Ovary (tissue), 9 donors: ENCODE results near the gene PDE4C. TPM values are rescaled to one million over a fixed set of nuclear protein-coding genes. Genes with fewer than 3 reads are reported as not detected.

Experiments
- DNase-seq, 5 donors: peaks; one replicate each; pipeline ENCODE4 v3.0.0-alpha.2; 2019 to 2020
- H3K27ac ChIP-seq, 2 donors: fragments of 200-600 bp; one replicate each; pipeline versions ENCODE4 v1.5.1 to v1.8.0; 2019 to 2022
- H3K27me3 ChIP-seq: fragments of 200-600 bp; one replicate; pipeline ENCODE4 v1.8.0; 2022
- H3K36me3 ChIP-seq: fragments of 200-600 bp; sonication (generic); one replicate; pipeline ENCODE4 v1.5.1; 2019
- H3K4me1 ChIP-seq: one replicate; pipeline ENCODE4 v1.8.1; 2013; ENCODE audit warnings: mild to moderate bottlenecking, moderate library complexity; ENCODE audit not compliant: insufficient read depth
- H3K4me3 ChIP-seq: fragments of 200-600 bp; sonication (generic); one replicate; pipeline ENCODE4 v1.5.1; 2017
- H3K9me3 ChIP-seq, 2 donors: fragments of 200-600 bp in 1 of 2; sonication (generic) in 1 of 2; one replicate each; pipeline versions ENCODE4 v1.5.1 to v1.8.1; 2013 to 2019; ENCODE audit warnings: mild to moderate bottlenecking in 1 of 2, moderate library complexity in 1 of 2
- EP300 ChIP-seq: sonication (generic); formaldehyde crosslinking; IDR thresholded peaks from one replicate; pipeline ENCODE4 v1.6.1; 2017; ENCODE audit warnings: antibody characterized with exemption
- POLR2A ChIP-seq: fragments of 450-650 bp; IDR thresholded peaks from one replicate; pipeline ENCODE4 v1.6.1; 2017; ENCODE audit warnings: antibody characterized with exemption, mild to moderate bottlenecking, moderate library complexity
- WGBS, 3 donors: extraction: QIAGEN DNeasy Blood & Tissue Kit in 1 of 3; methylation state at CpG; one replicate each; pipeline versions ENCODE4 v1.1.5 to v1.1.7; 2013 to 2017; 5-methylcytosine and 5-hydroxymethylcytosine counted together
- intact Hi-C, 4 donors: fragments of 100-400 bp; cut with DNase I; formaldehyde crosslinking; loops; one replicate each; pipeline versions ENCODE4 v1.11.0 to v1.15.1; 2022 to 2023
- polyA plus RNA-seq, 2 donors: library from polyadenylated mRNA; stranded (reverse); fragments of 200-250 nt in 1 of 2; fragments of 350-450 nt in 1 of 2; fragmentation: Illumina TruSeq in 1 of 2; extraction: RNeasy Lipid Tissue Mini Kit (QIAGEN cat#74804) in 1 of 2; gene quantifications; one replicate each; pipeline ENCODE4 v1.2.3, GENCODE V29; 2013 to 2014
- total RNA-seq, 7 donors: library from RNA; depleted of rRNA in 2 of 7; stranded (reverse); fragments of >200 nt in 2 of 7; fragmentation: NEBNext Ultra II Directional in 3 of 7; extraction: Animal tissue kit (Norgen Biotek cat#: 25700) in 3 of 7; gene quantifications; one replicate each; pipeline versions ENCODE4 v1.1.0 to v1.2.4, GENCODE V29; 2016 to 2023
- TF ChIP-seq, protein P1 (sequence below), 3 donors: fragments of 450-650 bp in 2 of 3; fragments of 200-600 bp in 1 of 3; IDR thresholded peaks; one replicate each; pipeline versions ENCODE4 v1.5.1 to v1.8.0; 2016 to 2022; ENCODE audit warnings: antibody characterized with exemption in 3 of 3, mild to moderate bottlenecking in 1 of 3
- donor health status: DM: no; HTN: no; CAD: no; lungs with moderate emphysema.
- donor health status: DM: no; HTN: no; CAD: no.
- donor health status: Bipolar disorder and iron deficiency.
- donor health status: DM: yes; HTN: yes; CAD: no.
- donor health status: DM: no; HTN: no; CAD: no.
- donor health status: DM: yes; HTN: yes; CAD: no.

PDE4C gene
- total and polyA plus RNA-seq, 9 donors, result 0.50 to 1.7 (median 0.98) TPM; not detected in 1

DNA sequence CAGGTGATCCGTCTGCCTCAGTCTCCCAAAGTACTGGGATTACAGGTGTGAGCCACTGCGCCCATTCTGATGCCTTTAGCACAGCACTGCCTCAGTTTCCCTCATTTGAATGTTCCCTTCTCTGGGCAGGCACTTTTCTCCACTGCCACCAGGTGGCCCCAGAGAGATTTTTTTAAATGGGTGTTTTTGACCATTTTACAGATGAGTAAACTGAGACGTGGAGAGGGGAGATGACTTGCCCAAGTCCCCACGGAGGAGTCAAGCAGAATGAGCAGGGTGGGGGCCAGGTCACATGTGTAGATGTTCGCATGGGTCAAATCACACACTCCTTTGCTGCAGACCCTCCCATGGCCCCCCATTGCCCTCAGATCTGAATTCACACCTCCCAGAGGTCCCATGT, 3.2 kb upstream of the PDE4C start:
- Histone ChIP-seq H3K4me3 (no peak overlapping the region), H3K36me3 (no peaks in the 10 kb centered on the region), H3K4me1 (peaks cover 6% of the 10 kb centered on the region), H3K27ac (no peak overlapping the region), H3K27me3 (peaks cover 4% of the 10 kb centered on the region), H3K9me3 (peaks cover 0 to 9% of the 10 kb centered on the region in 2 donors)
- intact Hi-C loops, result loop anchor here in 1 of 4 donors (10.0 kb wide), 1 partner anchor 75 kb away; the partner anchor contains the start of gene PIK3R2
- TF ChIP-seq POLR2A (no peak), EP300 (no peak)
- TF ChIP-seq, protein P1, sequence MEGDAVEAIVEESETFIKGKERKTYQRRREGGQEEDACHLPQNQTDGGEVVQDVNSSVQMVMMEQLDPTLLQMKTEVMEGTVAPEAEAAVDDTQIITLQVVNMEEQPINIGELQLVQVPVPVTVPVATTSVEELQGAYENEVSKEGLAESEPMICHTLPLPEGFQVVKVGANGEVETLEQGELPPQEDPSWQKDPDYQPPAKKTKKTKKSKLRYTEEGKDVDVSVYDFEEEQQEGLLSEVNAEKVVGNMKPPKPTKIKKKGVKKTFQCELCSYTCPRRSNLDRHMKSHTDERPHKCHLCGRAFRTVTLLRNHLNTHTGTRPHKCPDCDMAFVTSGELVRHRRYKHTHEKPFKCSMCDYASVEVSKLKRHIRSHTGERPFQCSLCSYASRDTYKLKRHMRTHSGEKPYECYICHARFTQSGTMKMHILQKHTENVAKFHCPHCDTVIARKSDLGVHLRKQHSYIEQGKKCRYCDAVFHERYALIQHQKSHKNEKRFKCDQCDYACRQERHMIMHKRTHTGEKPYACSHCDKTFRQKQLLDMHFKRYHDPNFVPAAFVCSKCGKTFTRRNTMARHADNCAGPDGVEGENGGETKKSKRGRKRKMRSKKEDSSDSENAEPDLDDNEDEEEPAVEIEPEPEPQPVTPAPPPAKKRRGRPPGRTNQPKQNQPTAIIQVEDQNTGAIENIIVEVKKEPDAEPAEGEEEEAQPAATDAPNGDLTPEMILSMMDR (IDR thresholded peaks at IDR 0.05), result no peak
- no peak for DNase-seq
- 61 to 72% (median 71%) methylated on average over 5 of the region's 5 CpGs for WGBS, 3 donors

DNA sequence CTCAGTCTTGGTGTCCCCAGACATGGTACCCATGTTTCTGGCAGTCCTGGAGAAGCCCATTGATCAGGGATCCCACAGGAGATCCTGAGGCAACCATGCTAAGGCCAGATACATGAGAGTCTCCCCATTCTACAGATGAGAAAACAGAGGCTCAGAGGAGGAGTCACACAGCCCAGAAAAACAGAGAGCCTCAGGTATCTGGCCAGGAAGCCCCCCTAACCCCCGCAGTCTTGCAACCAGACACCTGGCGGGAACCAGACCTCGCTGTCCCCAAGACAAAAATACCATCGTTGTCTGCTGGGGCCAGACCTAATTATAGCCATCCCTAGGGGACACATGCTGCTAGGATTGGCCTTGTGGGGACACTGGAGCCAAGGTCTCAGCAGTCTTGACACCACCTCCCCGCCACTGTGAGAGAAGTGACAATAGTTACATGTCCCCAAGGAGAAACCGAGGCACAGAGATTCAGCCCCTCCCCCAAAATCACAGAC, 1.6 kb upstream of the PDE4C start:
- H3K9me3 ChIP-seq, result peaks cover 0 to under 1% of the 10 kb centered on the region in 2 donors
- intact Hi-C loops, result loop anchor here in 1 of 4 donors (10.0 kb wide), 1 partner anchor 73 kb away; the partner anchor contains the start of gene PIK3R2
- H3K27me3 ChIP-seq, result peaks cover 4% of the 10 kb centered on the region
- TF ChIP-seq POLR2A (no peak), EP300 (no peak)
- TF ChIP-seq, protein P1 (IDR thresholded peaks at IDR 0.05), result no peak
- 69 to 75% (median 71%) methylated on average over 6 of the region's 6 CpGs for WGBS, 3 donors
- no peak overlapping the region for H3K4me3 ChIP-seq
- DNase-seq, result no peak
- peaks cover 8% of the 10 kb centered on the region for H3K4me1 ChIP-seq
- no peak overlapping the region for H3K27ac ChIP-seq
- no peaks in the 10 kb centered on the region for H3K36me3 ChIP-seq

DNA sequence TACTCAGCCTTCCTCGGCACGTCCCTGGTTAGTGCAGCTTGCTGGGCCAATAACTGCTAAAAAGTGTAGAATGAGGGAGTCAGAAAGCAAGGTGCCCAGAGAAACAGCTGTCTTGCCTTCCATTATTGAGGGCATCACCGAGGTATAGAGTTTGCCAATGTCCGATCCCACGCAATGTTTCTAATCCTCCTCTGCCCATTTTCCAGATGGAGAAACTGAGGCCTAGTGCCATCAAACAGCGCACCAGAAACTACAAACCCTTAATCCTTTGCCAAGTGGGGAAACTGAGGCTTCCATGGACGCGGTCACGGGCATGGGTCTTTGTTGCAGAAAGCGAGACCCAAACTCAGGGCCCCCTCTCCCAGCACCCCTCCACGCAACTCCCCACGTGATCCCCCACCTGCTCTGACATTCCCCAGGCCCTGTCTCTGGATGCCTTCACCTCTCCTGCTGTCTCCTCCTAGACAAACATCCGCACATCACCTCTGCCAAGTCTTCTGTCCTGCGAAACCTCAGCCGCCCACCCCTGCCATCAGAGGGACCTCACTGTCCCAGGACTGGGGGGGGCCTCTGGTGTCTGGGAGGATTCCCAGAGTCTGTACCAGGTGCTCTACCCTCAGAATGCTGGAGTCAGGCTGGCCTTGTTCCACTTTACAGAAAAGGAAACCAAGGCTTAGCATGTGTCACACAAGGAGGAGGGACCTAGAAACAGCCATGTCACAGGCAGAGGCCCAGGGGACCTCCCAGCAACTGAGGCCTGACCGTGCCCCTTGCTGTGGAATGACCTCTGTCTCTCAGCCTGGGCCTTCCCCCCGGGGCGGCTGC, 930 bp upstream of the PDE4C start:
- intact Hi-C loops, result loop anchor here in 1 of 4 donors (10.0 kb wide), 1 partner anchor 72 kb away; the partner anchor contains the start of gene PIK3R2
- no peak for DNase-seq
- Histone ChIP-seq H3K4me1 (peaks cover 8% of the 10 kb centered on the region), H3K36me3 (no peaks in the 10 kb centered on the region), H3K4me3 (no peak overlapping the region), H3K27ac (no peak overlapping the region), H3K9me3 (no peaks in the 10 kb centered on the region), H3K27me3 (peaks cover 4% of the 10 kb centered on the region)
- TF ChIP-seq POLR2A, result no peak
- TF ChIP-seq, protein P1 (IDR thresholded peaks at IDR 0.05), result no peak
- TF ChIP-seq EP300, result no peak
- 74% methylated on average over 18 of the region's 18 CpGs for WGBS, 3 donors

DNA sequence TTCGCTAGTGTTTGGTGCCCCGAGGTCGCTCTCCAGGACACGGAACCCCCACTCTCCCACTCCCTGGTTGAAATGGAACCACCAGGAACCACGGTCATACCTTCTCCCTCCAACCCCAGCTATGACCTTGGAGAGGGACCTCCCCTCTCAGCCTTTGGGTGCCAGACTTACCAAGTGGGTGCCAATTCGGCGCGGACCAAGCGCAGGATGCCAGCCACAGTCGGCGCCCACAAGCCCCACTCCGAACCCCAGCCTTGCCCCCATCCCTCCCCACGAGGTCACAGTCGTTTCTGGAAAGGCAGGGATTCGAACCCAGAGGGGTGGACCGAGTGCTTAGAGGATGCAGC, 910 bp downstream of the PDE4C start:
- peak in 1 of 5 donors; percentile 48 for DNase-seq
- H3K27me3 ChIP-seq, result peaks cover 4% of the 10 kb centered on the region
- H3K27ac ChIP-seq, result peak overlapping the region in 1 of 2 donors; percentile 51
- peaks cover 6% of the 10 kb centered on the region for H3K4me1 ChIP-seq
- H3K9me3 ChIP-seq, result no peaks in the 10 kb centered on the region
- WGBS, 3 donors, result 6 to 14% (median 7%) methylated on average over 15 to 16 of the region's 16 CpGs
- intact Hi-C loops, result loop anchor here in 1 of 4 donors (10.0 kb wide), 1 partner anchor 71 kb away; the partner anchor contains the start of gene PIK3R2
- H3K4me3 ChIP-seq, result no peak overlapping the region
- TF ChIP-seq, protein P1 (IDR thresholded peaks at IDR 0.05), result no peak
- no peak for TF ChIP-seq EP300
- TF ChIP-seq POLR2A, result no peak
- no peaks in the 10 kb centered on the region for H3K36me3 ChIP-seq
